NB4 (cell line): ENCODE measurements around the gene SERPINB6.

ENCODE experiments used
- MYC ChIP-seq: IDR thresholded peaks from 2 replicates; pipeline ENCODE4 v1.6.1; 2011; ENCODE audit warnings: low read depth, low read length
- POLR2A ChIP-seq: IDR thresholded peaks from 2 replicates; pipeline ENCODE4 v1.6.1; 2011; ENCODE audit warnings: mild to moderate bottlenecking; ENCODE audit not compliant: insufficient read length; ENCODE audit errors: extremely low read depth
- TF ChIP-seq, protein P1 (sequence below): IDR thresholded peaks from one replicate; pipeline ENCODE4 v1.5.1; 2012; ENCODE audit warnings: low read depth, low read length
- TF ChIP-seq, protein P2 (sequence below): IDR thresholded peaks from 2 replicates; pipeline ENCODE4 v1.6.1; 2011; ENCODE audit warnings: low read depth, low read length

DNA sequence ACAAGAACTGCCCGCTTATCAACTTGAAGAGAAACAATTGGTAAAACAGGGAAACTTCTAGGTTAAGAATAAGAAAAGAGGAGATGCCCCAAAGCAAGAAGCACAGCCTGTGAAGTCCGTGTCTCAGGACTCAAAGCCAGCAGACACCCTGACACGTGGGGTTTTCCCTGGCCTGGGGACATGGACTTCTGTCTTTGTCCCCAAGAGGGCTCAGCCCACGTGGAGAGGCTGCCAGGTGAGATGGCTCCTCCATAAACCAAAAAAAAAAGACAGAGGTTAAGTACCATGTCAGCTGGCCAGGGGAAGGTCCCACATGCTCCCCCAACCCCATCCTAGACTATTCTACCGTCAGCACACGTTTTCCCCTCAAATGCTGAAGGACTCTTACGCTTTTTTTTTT is 9.9 kb downstream of the SERPINB6 start:
- TF ChIP-seq, protein P1, sequence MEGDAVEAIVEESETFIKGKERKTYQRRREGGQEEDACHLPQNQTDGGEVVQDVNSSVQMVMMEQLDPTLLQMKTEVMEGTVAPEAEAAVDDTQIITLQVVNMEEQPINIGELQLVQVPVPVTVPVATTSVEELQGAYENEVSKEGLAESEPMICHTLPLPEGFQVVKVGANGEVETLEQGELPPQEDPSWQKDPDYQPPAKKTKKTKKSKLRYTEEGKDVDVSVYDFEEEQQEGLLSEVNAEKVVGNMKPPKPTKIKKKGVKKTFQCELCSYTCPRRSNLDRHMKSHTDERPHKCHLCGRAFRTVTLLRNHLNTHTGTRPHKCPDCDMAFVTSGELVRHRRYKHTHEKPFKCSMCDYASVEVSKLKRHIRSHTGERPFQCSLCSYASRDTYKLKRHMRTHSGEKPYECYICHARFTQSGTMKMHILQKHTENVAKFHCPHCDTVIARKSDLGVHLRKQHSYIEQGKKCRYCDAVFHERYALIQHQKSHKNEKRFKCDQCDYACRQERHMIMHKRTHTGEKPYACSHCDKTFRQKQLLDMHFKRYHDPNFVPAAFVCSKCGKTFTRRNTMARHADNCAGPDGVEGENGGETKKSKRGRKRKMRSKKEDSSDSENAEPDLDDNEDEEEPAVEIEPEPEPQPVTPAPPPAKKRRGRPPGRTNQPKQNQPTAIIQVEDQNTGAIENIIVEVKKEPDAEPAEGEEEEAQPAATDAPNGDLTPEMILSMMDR = no peak
- TF ChIP-seq MYC (no peak), POLR2A (no peak)
- TF ChIP-seq, protein P2, sequence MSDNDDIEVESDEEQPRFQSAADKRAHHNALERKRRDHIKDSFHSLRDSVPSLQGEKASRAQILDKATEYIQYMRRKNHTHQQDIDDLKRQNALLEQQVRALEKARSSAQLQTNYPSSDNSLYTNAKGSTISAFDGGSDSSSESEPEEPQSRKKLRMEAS = no peak
